ENCODE data around the gene GRK2. TPM values are rescaled to one million over a fixed set of nuclear protein-coding genes. Genes with fewer than 3 reads are reported as not detected.

Gene GRK2
- total RNA-seq, 1 experiment from 2014 or later = 56.3 TPM

DNA sequence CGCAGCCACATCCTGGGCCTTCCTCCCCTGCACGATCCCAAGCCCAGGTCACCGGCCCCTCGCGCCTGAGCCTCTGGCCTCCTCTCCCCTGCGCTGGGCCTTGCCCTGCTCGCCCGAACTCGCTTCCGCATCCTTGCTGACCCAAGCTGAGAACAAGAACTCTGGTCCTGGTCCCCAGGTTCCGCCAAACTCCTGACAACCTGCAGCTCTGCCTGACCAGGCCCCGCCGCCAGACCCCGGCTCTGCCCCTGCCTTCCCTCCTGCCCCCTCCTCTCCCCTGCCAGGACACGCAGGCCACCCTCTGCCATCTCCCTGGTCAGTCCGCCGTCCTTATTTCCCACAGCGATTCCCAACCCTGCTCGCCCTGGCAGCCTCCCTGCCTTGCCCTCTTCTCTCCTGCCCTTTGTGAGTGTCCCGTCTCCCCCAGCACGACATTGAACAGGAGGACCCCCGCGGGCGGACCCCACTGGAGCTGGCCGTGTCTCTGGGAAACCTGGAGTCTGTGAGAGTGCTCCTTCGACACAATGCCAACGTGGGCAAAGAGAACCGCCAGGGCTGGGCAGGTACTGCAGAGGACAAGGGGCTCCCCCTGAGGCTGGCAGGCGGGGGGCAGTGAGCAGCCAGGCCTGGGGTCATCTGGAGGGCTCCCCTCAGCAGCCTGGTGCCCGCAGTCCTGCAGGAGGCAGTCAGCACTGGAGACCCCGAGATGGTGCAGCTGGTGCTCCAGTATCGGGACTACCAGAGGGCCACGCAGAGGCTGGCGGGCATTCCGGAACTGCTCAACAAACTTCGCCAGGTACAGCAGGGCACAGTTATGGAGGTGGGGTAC, 23.6 kb downstream of the GRK2 start:
- Mint-ChIP-seq H3K4me1 (peaks cover 16 to 17% of the 10 kb centered on the region in 2 experiments), H3K9me3 (peaks cover under 1% of the 10 kb centered on the region in 2 experiments; a peak in 3 of 5 replicates), H3K4me3 (peak overlapping the region; percentile 90 to 95), H3K27ac (peak overlapping the region in 2 of 3 experiments; percentile 83 to 94; a peak in 2 of 7 replicates), H3K27me3 (ENCODE audit: low read depth) (peaks cover 2% of the 10 kb centered on the region; the same call in 1 of the 2 replicates), H3K36me3 (ENCODE audit: insufficient read depth in 1 of 3, low read depth in 3 of 3) (peaks cover 14 to 40% (median 21%) of the 10 kb centered on the region in 3 experiments)
- H3K27me3 ChIP-seq (ENCODE audit: insufficient read depth, low read length) = no peaks in the 10 kb centered on the region
- no peak overlapping the region for H3K18ac ChIP-seq (ENCODE audit: insufficient read length, low read depth, low read length)
- H3K56ac ChIP-seq (ENCODE audit: insufficient read length, low read depth, low read length) = no peak overlapping the region
- no peak overlapping the region for H4K91ac ChIP-seq (ENCODE audit: insufficient read length, low read depth, low read length)
- peak overlapping the region; percentile 43 for H3K9ac ChIP-seq (ENCODE audit: extremely low read depth, insufficient read length, low read length)
- H4K5ac ChIP-seq (ENCODE audit: insufficient read length, low read depth, low read length) = no peak overlapping the region
- H2BK5ac ChIP-seq (ENCODE audit: insufficient read length, low read length) = no peak overlapping the region
- no peaks in the 10 kb centered on the region for H3K79me2 ChIP-seq (ENCODE audit: insufficient read depth, low read length)
- H2BK120ac ChIP-seq (ENCODE audit: low read depth, low read length, poor library complexity, severe bottlenecking) = no peak overlapping the region
- WGBS (ENCODE audit: extremely low coverage, insufficient read length, low lambda C conversion rate) = no CpG with 5 or more reads among the region's 36 CpGs
- no peaks in the 10 kb centered on the region for H4K20me1 ChIP-seq (ENCODE audit: control insufficient read depth, insufficient read depth, insufficient read length)
- H3K23ac ChIP-seq (ENCODE audit: insufficient read length, low read depth, low read length) = no peak overlapping the region
- H3K4ac ChIP-seq (ENCODE audit: low read depth, low read length) = no peak overlapping the region
- H3K27ac ChIP-seq (ENCODE audit: insufficient read length, low read depth, low read length) = no peak overlapping the region
- H4K8ac ChIP-seq (replicated peaks; ENCODE audit: insufficient read length, low read depth, low read length) = no peak overlapping the region
- no peaks in the 10 kb centered on the region for H3K9me3 ChIP-seq (ENCODE audit: control insufficient read depth, low read depth, low read length)
- no peak overlapping the region for H2AK5ac ChIP-seq (ENCODE audit: insufficient read length, low read length)
- peaks cover 4% of the 10 kb centered on the region; the same call in 1 of the 2 replicates for H3K4me1 ChIP-seq (ENCODE audit: insufficient read depth, low read length)
- H2AFZ ChIP-seq (ENCODE audit: low read length) = no peak overlapping the region
- peak overlapping the region; percentile 67 for H3K4me2 ChIP-seq (ENCODE audit: insufficient read depth, insufficient read length, low read length)
- peak overlapping the region; percentile 45 for H3K14ac ChIP-seq (ENCODE audit: insufficient read depth, low read length)
- no peak overlapping the region for H2BK15ac ChIP-seq (ENCODE audit: low read depth, low read length)
- TF ChIP-seq, protein P1, sequence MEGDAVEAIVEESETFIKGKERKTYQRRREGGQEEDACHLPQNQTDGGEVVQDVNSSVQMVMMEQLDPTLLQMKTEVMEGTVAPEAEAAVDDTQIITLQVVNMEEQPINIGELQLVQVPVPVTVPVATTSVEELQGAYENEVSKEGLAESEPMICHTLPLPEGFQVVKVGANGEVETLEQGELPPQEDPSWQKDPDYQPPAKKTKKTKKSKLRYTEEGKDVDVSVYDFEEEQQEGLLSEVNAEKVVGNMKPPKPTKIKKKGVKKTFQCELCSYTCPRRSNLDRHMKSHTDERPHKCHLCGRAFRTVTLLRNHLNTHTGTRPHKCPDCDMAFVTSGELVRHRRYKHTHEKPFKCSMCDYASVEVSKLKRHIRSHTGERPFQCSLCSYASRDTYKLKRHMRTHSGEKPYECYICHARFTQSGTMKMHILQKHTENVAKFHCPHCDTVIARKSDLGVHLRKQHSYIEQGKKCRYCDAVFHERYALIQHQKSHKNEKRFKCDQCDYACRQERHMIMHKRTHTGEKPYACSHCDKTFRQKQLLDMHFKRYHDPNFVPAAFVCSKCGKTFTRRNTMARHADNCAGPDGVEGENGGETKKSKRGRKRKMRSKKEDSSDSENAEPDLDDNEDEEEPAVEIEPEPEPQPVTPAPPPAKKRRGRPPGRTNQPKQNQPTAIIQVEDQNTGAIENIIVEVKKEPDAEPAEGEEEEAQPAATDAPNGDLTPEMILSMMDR (conservative IDR thresholded peaks at IDR 0.05) = no peak
- H2BK12ac ChIP-seq (ENCODE audit: insufficient read length, low read depth, low read length) = no peak overlapping the region
- H3K23me2 ChIP-seq (ENCODE audit: insufficient read length, low read depth, low read length, poor library complexity, severe bottlenecking) = peaks cover 6% of the 10 kb centered on the region
- H3K79me1 ChIP-seq (ENCODE audit: insufficient read depth, low read depth, low read length, poor library complexity, severe bottlenecking) = no peaks in the 10 kb centered on the region
- H3T11ph ChIP-seq (ENCODE audit: low read length) = no peak overlapping the region
- DNase-seq = no peak
- H2BK20ac ChIP-seq (ENCODE audit: low read depth, low read length, poor library complexity, severe bottlenecking) = no peak overlapping the region

Data from H9 (cell line).